22Rv1 (cell line): Measurements from ENCODE around the gene PTBP3.

Experiments used
- ZFX ChIP-seq: fragments of 450-650 bp; IDR thresholded peaks from 2 replicates; pipeline ENCODE4 v1.6.1; 2017; ENCODE audit warnings: antibody characterized with exemption, borderline replicate concordance
- TF ChIP-seq, protein P1 (sequence below): fragments of 450-650 bp; IDR thresholded peaks from 2 replicates; pipeline ENCODE4 v1.5.1; 2017; ENCODE audit warnings: mild to moderate bottlenecking

DNA sequence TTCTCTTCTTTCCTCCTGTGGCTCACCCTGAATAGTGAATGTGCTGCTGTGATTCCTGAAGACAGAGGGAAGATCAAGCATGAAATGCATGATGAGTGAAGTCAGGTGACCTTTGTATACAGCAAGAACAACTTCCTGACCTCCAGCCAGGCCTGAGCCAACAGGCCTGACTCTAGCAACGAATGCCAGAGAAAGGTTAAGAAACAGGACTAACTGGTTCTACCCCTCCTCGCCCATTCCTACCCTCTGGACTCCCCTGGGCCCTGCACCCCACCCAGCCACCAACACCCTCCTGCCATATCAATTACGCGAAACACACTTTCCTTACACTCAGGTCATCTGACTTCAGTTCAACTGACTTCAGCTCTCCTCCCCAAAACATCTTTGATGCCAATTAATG lies 163.2 kb downstream of the PTBP3 start:
- TF ChIP-seq, protein P1, sequence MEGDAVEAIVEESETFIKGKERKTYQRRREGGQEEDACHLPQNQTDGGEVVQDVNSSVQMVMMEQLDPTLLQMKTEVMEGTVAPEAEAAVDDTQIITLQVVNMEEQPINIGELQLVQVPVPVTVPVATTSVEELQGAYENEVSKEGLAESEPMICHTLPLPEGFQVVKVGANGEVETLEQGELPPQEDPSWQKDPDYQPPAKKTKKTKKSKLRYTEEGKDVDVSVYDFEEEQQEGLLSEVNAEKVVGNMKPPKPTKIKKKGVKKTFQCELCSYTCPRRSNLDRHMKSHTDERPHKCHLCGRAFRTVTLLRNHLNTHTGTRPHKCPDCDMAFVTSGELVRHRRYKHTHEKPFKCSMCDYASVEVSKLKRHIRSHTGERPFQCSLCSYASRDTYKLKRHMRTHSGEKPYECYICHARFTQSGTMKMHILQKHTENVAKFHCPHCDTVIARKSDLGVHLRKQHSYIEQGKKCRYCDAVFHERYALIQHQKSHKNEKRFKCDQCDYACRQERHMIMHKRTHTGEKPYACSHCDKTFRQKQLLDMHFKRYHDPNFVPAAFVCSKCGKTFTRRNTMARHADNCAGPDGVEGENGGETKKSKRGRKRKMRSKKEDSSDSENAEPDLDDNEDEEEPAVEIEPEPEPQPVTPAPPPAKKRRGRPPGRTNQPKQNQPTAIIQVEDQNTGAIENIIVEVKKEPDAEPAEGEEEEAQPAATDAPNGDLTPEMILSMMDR: no peak
- no peak for TF ChIP-seq ZFX
